ENCODE results near the gene ATXN1L.

GRCh38 chr16:71859762-71860521, 14.2 kb downstream of the ATXN1L start:
- TF ChIP-seq CTCF (IDR thresholded peaks at IDR 0.05) (no peak), POLR2A (IDR thresholded peaks at IDR 0.05) (no peak)
